GM12891 (cell line): ENCODE data around the gene GP1BA.

Experiments
- DNase-seq: peaks from one replicate; pipeline ENCODE4 v3.0.0; 2011; ENCODE audit warnings: low spot score; ENCODE audit not compliant: insufficient read length
- FAIRE-seq: peaks from 2 replicates; lab custom pipeline; 2011; peaks lifted over from hg19 to GRCh38; lab: Jason Lieb, UNC
- PAX5 ChIP-seq: IDR thresholded peaks from 2 replicates; pipeline ENCODE4 v1.6.1; 2011; ENCODE audit warnings: low read length, moderate library complexity, mild to moderate bottlenecking; ENCODE audit not compliant: insufficient read depth, severe bottlenecking
- POLR2A ChIP-seq: IDR thresholded peaks from 2 replicates; pipeline ENCODE4 v1.6.1; 2011; ENCODE audit warnings: low read depth, low read length, control low read depth
- POLR2AphosphoS5 ChIP-seq: IDR thresholded peaks from 2 replicates; pipeline ENCODE4 v1.6.1; 2011; ENCODE audit warnings: low read depth, low read length, control low read depth
- POU2F2 ChIP-seq: IDR thresholded peaks from 2 replicates; pipeline ENCODE4 v1.6.1; 2011; ENCODE audit warnings: low read depth, mild to moderate bottlenecking, control low read depth, low read length, moderate library complexity
- SPI1 ChIP-seq: IDR thresholded peaks from 2 replicates; pipeline ENCODE4 v1.6.1; 2011; ENCODE audit warnings: low read depth, low read length, control low read depth
- TAF1 ChIP-seq: IDR thresholded peaks from 2 replicates; pipeline ENCODE4 v1.6.1; 2011; ENCODE audit warnings: low read depth, low read length, control low read depth

Gene GP1BA

GRCh38 chr17:4944163-4944553, 12.1 kb downstream of the GP1BA start:
- DNase-seq, result no peak
- no peak for TF ChIP-seq POLR2AphosphoS5
- no peak for TF ChIP-seq PAX5
- TF ChIP-seq POU2F2, result peak; percentile 72; the same call in 1 of the 2 replicates
- peak; percentile 86 for TF ChIP-seq SPI1
- TF ChIP-seq POLR2A, result peak; percentile 53; the same call in 1 of the 2 replicates
- peak; percentile 25; the same call in 1 of the 2 replicates for TF ChIP-seq TAF1
- FAIRE-seq, result peak; percentile 84

DNA sequence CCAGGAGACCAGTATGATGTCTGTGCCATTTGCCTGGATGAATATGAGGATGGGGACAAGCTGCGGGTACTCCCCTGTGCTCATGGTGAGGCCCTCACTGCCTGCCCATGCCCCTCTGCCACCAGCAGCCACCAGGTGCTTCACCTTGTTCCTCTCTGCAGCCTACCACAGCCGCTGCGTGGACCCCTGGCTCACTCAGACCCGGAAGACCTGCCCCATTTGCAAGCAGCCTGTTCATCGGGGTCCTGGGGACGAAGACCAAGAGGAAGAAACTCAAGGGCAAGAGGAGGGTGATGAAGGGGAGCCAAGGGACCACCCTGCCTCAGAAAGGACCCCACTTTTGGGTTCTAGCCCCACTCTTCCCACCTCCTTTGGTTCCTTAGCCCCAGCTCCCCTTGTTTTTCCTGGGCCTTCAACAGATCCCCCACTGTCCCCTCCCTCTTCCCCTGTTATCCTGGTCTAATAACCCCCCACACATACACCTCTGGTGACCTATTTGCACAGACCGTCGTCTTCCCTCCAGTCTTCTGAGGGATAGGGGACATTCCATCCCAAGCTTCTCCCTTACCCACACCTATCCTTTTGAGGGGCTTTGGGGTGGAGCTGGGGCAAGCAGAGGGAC, 12.6 kb downstream of the GP1BA start:
- DNase-seq, result no peak
- TF ChIP-seq PAX5 (no peak), POLR2A (peak; percentile 84), TAF1 (peak; percentile 17), SPI1 (peak; percentile 7; the same call in 1 of the 2 replicates), POLR2AphosphoS5 (peak; percentile 92), POU2F2 (peak; percentile 96)
- FAIRE-seq, result no peak

DNA sequence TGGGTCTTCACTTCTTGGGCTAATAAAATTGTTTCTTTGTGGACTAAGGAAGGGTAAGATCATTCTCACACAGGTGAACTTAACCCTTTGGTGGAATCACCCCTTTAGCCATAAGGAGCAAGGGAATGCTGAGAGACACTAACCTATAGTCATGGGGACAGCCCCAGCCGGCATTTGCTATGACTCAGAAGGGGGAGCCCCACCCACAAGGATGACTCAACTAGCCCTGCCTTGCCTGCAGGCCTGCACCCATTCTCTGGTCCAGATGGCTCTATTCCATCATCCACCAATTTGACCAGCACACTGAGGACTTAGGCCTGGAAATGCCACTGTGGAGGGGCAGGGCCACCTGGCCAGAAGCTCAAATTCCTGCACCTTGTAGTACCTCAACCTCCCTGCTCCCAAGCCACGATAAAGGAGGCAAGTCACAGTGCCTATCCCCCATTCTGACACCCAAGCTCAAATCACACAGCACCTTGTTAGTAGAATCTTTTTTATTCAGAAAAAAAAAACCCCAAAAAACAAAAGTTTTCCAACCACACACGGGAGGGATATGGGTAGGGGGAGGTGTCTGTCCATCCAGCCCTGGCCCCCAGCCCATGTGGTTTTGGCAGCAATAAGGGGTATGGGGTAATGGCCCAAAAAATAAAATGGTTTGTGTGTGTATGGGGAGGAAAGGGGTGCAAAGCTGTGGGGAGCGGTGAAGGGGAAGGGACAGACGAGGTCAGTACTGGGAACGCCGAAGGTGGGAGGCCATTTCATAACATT, 13.3 kb downstream of the GP1BA start:
- TF ChIP-seq TAF1 (peak; percentile 10), SPI1 (no peak), PAX5 (no peak), POLR2AphosphoS5 (peak; percentile 34), POU2F2 (peak; percentile 87; the same call in 1 of the 2 replicates), POLR2A (peak; percentile 80)
- peak; percentile 94 for FAIRE-seq
- no peak for DNase-seq

GRCh38 chr17:4945944-4946280, 13.8 kb downstream of the GP1BA start:
- DNase-seq (no peak), FAIRE-seq (no peak)
- TF ChIP-seq POU2F2, result peak; percentile 26; the same call in 1 of the 2 replicates
- no peak for TF ChIP-seq PAX5
- peak; percentile 43; the same call in 1 of the 2 replicates for TF ChIP-seq POLR2AphosphoS5
- no peak for TF ChIP-seq SPI1
- TF ChIP-seq TAF1, result no peak
- TF ChIP-seq POLR2A, result peak; percentile 6; the same call in 1 of the 2 replicates

GRCh38 chr17:4946312-4946976, 14.4 kb downstream of the GP1BA start:
- TF ChIP-seq POU2F2 (no peak), SPI1 (peak; percentile 93), POLR2A (peak; percentile 21), TAF1 (no peak), PAX5 (no peak), POLR2AphosphoS5 (peak; percentile 16; the same call in 1 of the 2 replicates)
- FAIRE-seq, result peak; percentile 74
- no peak for DNase-seq

- DNase-seq (no peak), FAIRE-seq (no peak)
- TF ChIP-seq POLR2AphosphoS5 (peak; percentile 26; the same call in 1 of the 2 replicates), POU2F2 (0 out of 2 replicates have a peak, but pooled peaks have one; percentile 12), TAF1 (0 out of 2 replicates have a peak, but pooled peaks have one; percentile 14), PAX5 (no peak), POLR2A (0 out of 2 replicates have a peak, but pooled peaks have one; percentile 36), SPI1 (peak; percentile 56)
Observed at GRCh38 chr17:4947010-4947410, 14.9 kb downstream of the GP1BA start.

DNA sequence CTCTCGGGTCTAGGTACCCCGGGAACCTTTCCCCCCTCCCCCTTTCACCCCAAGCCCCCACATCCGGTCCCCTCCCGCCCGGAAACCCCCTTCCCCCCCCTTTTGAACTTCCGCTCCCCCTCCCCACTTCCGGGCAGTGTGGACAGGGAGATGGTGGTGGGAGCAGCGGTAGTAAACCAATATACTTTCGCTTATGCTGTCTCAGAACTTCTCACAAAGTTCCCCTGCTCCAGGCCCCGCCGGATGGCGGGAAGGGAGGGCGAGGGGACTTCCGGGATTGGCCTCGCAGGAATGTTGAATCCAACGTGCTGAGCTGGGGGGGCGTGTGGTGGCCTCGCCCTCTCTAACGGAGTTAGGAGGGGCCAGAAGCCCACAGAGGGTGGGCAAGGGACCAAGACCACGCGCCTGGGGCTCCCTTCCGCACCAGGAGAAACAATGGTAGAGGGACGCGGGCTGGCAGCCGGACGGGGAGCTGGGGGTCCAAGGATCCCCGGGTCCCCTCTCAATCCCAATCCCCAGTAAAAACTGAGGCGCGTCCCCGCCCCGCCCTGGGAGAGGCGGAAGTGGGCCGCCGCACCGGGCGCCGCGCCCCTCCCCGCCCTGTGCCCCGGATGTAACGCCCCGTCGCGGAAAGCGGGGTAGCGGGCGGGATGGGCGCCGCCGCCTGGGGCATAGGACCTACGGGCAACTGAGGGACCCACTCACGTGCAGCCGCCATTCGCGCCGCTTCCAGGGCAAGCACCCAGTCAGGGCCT, 15.5 kb downstream of the GP1BA start:
- TF ChIP-seq POLR2A (0 out of 2 replicates have a peak, but pooled peaks have one; percentile 36), POU2F2 (no peak), TAF1 (peak; percentile 45; the same call in 1 of the 2 replicates), SPI1 (peak; percentile 22; the same call in 1 of the 2 replicates), PAX5 (no peak), POLR2AphosphoS5 (peak; percentile 51; the same call in 1 of the 2 replicates)
- FAIRE-seq, result no peak
- peak; percentile 53 for DNase-seq

DNA sequence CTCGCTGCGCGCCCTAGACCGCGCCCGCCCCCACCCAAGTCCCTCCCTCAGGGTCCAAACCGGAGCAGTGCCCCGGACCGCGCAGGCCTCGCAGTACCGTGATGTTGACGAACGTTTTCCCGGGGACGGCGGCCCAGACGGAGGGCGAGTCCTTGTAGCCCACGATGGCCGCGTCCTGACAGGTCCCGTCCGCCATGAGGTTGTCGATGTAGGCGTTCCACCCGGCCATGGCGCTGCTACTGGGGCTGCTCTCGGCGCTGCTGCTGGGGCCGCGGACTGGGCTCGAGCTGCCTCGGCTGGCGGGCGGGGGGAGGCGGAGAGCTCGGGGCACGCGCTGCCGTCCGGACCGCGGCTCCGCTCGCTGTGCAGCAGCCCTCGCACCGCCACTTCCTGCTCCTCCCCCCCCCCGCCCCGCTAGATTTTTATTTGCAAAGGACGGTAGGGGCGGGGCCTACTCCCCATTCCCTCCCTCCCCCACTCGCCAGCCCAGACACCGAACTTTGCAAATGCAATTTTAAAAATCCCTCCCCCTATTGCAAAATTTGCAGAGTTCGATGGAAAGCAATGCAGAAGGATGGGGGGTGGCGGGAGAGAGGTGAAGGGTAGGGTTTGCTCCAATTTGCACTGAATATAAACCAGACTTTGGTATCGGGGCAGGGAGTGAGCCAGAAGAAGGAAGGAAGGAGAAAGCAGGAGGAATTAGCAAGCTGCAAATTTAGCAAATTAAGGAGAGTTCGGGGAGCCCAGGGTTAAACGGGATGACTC, 16.3 kb downstream of the GP1BA start, which contains the start of gene PFN1:
TSS of gene PFN1 (minus strand) at position 365 of the 765 bp plus-strand sequence. CDS start at position 229, 136 bp downstream.
- DNase-seq, result peak; percentile 75
- peak; percentile 93 for FAIRE-seq
- TF ChIP-seq POU2F2, result peak; percentile 55; the same call in 1 of the 2 replicates
- TF ChIP-seq POLR2A, result peak; percentile 94
- TF ChIP-seq POLR2AphosphoS5, result peak; percentile 83
- TF ChIP-seq SPI1, result no peak
- TF ChIP-seq PAX5, result peak; percentile 33
- peak; percentile 86 for TF ChIP-seq TAF1

DNA sequence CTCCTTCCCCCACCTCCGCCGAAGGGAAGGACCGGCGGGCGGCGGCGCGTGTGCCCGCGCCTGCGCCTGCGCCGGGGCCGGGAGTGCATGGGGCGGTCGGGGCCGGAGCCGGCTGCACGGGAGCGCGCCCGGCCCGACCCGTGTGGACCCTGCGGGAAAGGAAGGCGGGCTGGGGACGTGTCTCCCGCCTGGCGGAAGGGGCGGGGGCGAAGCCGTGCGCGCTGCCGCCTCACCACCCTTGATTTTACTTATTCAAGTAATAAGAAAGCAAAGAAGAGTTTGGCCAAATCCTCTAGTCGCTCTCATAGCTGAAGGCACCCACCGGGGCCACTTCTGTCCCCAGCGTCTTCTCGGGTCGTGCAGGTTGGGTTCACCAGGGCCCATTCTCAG, 16.8 kb downstream of the GP1BA start:
- DNase-seq (peak; percentile 84), FAIRE-seq (no peak)
- TF ChIP-seq POU2F2, result no peak
- TF ChIP-seq SPI1, result no peak
- peak; percentile 54; the same call in 1 of the 2 replicates for TF ChIP-seq TAF1
- TF ChIP-seq POLR2AphosphoS5, result no peak; the same call in 1 of the 2 replicates
- TF ChIP-seq PAX5, result no peak
- no peak for TF ChIP-seq POLR2A
